H1 (cell line): Measurements from ENCODE around the gene PRAMEF20. TPM values are rescaled to one million over a fixed set of nuclear protein-coding genes. Genes with fewer than 3 reads are reported as not detected.

Experiments
- CTCF ChIA-PET: fragments of 300-600 bp; sonication (Branson Sonifier 250); formaldehyde crosslinking; loops from one replicate; lab custom pipeline; 2021; ENCODE audit not compliant: partially characterized antibody; lab: Charles Lee
- POLR2A ChIA-PET: fragments of 300-600 bp; sonication (Branson Sonifier 250); formaldehyde crosslinking; loops from one replicate; lab custom pipeline; 2021; ENCODE audit warnings: inconsistent platforms; ENCODE audit not compliant: partially characterized antibody; lab: Charles Lee
- DNase-seq, 2 experiments: peaks; one replicate each; pipeline versions ENCODE4 v3.0.0 to v3.0.0-alpha.2; 2010 to 2022; ENCODE audit warnings: low spot score in 2 of 2, low read depth in 1 of 2, mixed read lengths in 1 of 2
- FAIRE-seq: peaks from 2 replicates; lab custom pipeline; 2011; peaks lifted over from hg19 to GRCh38; lab: Jason Lieb, UNC
- H2AFZ ChIP-seq: 2 replicates; pipeline ENCODE4 v1.8.1; 2012; ENCODE audit warnings: low read length, inconsistent platforms
- H2AK5ac ChIP-seq: 2 replicates; pipeline ENCODE4 v1.6.1; 2013; ENCODE audit warnings: low read depth, low read length
- H2BK120ac ChIP-seq: replicated peaks from 2 replicates; pipeline ENCODE3; 2013; ENCODE audit warnings: low read depth, low read length, inconsistent platforms
- H2BK12ac ChIP-seq: 2 replicates; pipeline ENCODE4 v1.6.1; 2013; ENCODE audit warnings: low read depth, low read length
- H2BK15ac ChIP-seq: 2 replicates; pipeline ENCODE4 v1.6.1; 2013; ENCODE audit warnings: low read length
- H2BK20ac ChIP-seq: 2 replicates; pipeline ENCODE4 v1.6.1; 2013; ENCODE audit warnings: low read length
- H2BK5ac ChIP-seq: 2 replicates; pipeline ENCODE4 v1.6.1; 2013; ENCODE audit warnings: low read depth, low read length
- H3K14ac ChIP-seq: 2 replicates; pipeline ENCODE4 v1.6.1; 2013; ENCODE audit warnings: inconsistent platforms; ENCODE audit not compliant: insufficient read length
- H3K18ac ChIP-seq: 2 replicates; pipeline ENCODE4 v1.6.1; 2013; ENCODE audit warnings: low read length; ENCODE audit errors: extremely low read depth
- H3K23ac ChIP-seq: 2 replicates; pipeline ENCODE4 v1.6.1; 2013; ENCODE audit warnings: inconsistent platforms; ENCODE audit not compliant: insufficient read length
- H3K23me2 ChIP-seq: 2 replicates; pipeline ENCODE4 v1.6.1; 2013; ENCODE audit warnings: low read depth, low read length
- H3K27ac ChIP-seq: 2 replicates; pipeline ENCODE4 v1.6.1; 2011; ENCODE audit warnings: low read depth, low read length, inconsistent platforms
- H3K27me3 ChIP-seq, 4 experiments: replicated peaks in 1 of 4; 1 replicate in 1 of 4; 2 replicates in 3 of 4; pipeline versions ENCODE4 v1.6.1 to v1.8.1; 2011 to 2013; ENCODE audit warnings: low read length in 3 of 4, mild to moderate bottlenecking in 3 of 4, inconsistent platforms in 2 of 4, mixed read lengths in 2 of 4, moderate library complexity in 1 of 4; ENCODE audit not compliant: control insufficient read depth in 3 of 4, insufficient read depth in 3 of 4; ENCODE audit errors: extremely low read depth in 1 of 4
- H3K36me3 ChIP-seq, 4 experiments: 2 replicates each; pipeline versions ENCODE4 v1.6.1 to v1.8.1; 2011 to 2013; ENCODE audit warnings: mild to moderate bottlenecking in 4 of 4, low read length in 3 of 4, moderate library complexity in 2 of 4, control low read depth in 1 of 4, inconsistent platforms in 1 of 4; ENCODE audit not compliant: insufficient read depth in 4 of 4, control insufficient read depth in 2 of 4
- H3K4ac ChIP-seq: replicated peaks from 2 replicates; pipeline ENCODE3; 2013; ENCODE audit warnings: low read length, low read depth, mixed read lengths, inconsistent platforms; ENCODE audit not compliant: insufficient read length
- H3K4me1 ChIP-seq, 4 experiments: replicated peaks in 1 of 4; 1 replicate in 1 of 4; 2 replicates in 3 of 4; pipeline versions ENCODE4 v1.6.1 to v1.8.1; 2011 to 2013; ENCODE audit warnings: low read length in 3 of 4, inconsistent platforms in 2 of 4, mixed read lengths in 1 of 4; ENCODE audit not compliant: insufficient read depth in 4 of 4, control insufficient read depth in 3 of 4
- H3K4me2 ChIP-seq, 2 experiments: 2 replicates each; pipeline versions ENCODE4 v1.6.1 to v1.8.1; 2011 to 2013; ENCODE audit warnings: low read depth in 2 of 2, low read length in 2 of 2, control low read depth in 1 of 2, inconsistent platforms in 1 of 2, mild to moderate bottlenecking in 1 of 2; ENCODE audit not compliant: insufficient read depth in 1 of 2
- H3K4me3 ChIP-seq, 4 experiments: fragments of 200-600, 300-600 bp in 1 of 4; sonication (generic), shearing (Covaris generic), sonication (Bioruptor Twin) in 1 of 4; 2 replicates each; pipeline versions ENCODE4 v1.5.1 to v1.8.1; 2011 to 2016; ENCODE audit warnings: low read length in 4 of 4, low read depth in 3 of 4, control low read depth in 2 of 4, inconsistent platforms in 2 of 4, mild to moderate bottlenecking in 2 of 4, mixed read lengths in 1 of 4, moderate library complexity in 1 of 4; ENCODE audit not compliant: insufficient read depth in 2 of 4; ENCODE audit errors: extremely low read depth in 1 of 4
- H3K56ac ChIP-seq: replicated peaks from 2 replicates; pipeline ENCODE3; 2013; ENCODE audit warnings: low read depth, mild to moderate bottlenecking, mixed read lengths, low read length, inconsistent platforms; ENCODE audit not compliant: insufficient read length
- H3K79me1 ChIP-seq: 2 replicates; pipeline ENCODE4 v1.6.1; 2013; ENCODE audit warnings: low read depth, low read length, control low read depth
- H3K79me2 ChIP-seq, 2 experiments: 2 replicates each; pipeline versions ENCODE4 v1.6.1 to v1.8.1; 2012 to 2013; ENCODE audit warnings: low read length in 2 of 2, mild to moderate bottlenecking in 2 of 2, inconsistent platforms in 1 of 2; ENCODE audit not compliant: insufficient read depth in 2 of 2, control insufficient read depth in 1 of 2
- H3K9ac ChIP-seq, 4 experiments: replicated peaks in 1 of 4; 1 replicate in 1 of 4; 2 replicates in 3 of 4; pipeline versions ENCODE4 v1.6.1 to v1.8.1; 2011 to 2013; ENCODE audit warnings: low read depth in 3 of 4, low read length in 3 of 4, control low read depth in 2 of 4, mild to moderate bottlenecking in 2 of 4, moderate library complexity in 2 of 4, inconsistent platforms in 1 of 4; ENCODE audit errors: extremely low read depth in 1 of 4
- H3K9me3 ChIP-seq, 2 experiments: 2 replicates each; pipeline versions ENCODE4 v1.6.1 to v1.8.1; 2012 to 2013; ENCODE audit warnings: mild to moderate bottlenecking in 2 of 2, moderate library complexity in 2 of 2, control low read depth in 1 of 2, inconsistent platforms in 1 of 2, low read depth in 1 of 2, low read length in 1 of 2, mixed read lengths in 1 of 2; ENCODE audit not compliant: insufficient read depth in 2 of 2
- H4K20me1 ChIP-seq, 2 experiments: replicated peaks in 1 of 2; 2 replicates each; pipeline versions ENCODE3 to v1.8.1; 2011 to 2013; ENCODE audit warnings: inconsistent platforms in 2 of 2, low read length in 2 of 2, mild to moderate bottlenecking in 1 of 2; ENCODE audit not compliant: insufficient read depth in 2 of 2, control insufficient read depth in 1 of 2
- H4K5ac ChIP-seq: 2 replicates; pipeline ENCODE4 v1.6.1; 2013; ENCODE audit warnings: low read length, low read depth, mixed read lengths, inconsistent platforms; ENCODE audit not compliant: insufficient read length
- H4K8ac ChIP-seq: 2 replicates; pipeline ENCODE4 v1.8.0; 2013; ENCODE audit warnings: mild to moderate bottlenecking, moderate library complexity, low read length, inconsistent platforms; ENCODE audit not compliant: insufficient read depth; ENCODE audit errors: extremely low read depth
- H4K91ac ChIP-seq: replicated peaks from 2 replicates; pipeline ENCODE3; 2013; ENCODE audit warnings: low read length, mixed read lengths, inconsistent platforms; ENCODE audit not compliant: insufficient read length
- BACH1 ChIP-seq: IDR thresholded peaks from 2 replicates; pipeline ENCODE4 v1.6.1; 2012; ENCODE audit warnings: low read length, improper control_type of control experiment
- FOSL1 ChIP-seq: IDR thresholded peaks from 2 replicates; pipeline ENCODE4 v1.6.1; 2011; ENCODE audit warnings: mild to moderate bottlenecking, low read depth, low read length, moderate library complexity; ENCODE audit not compliant: insufficient read depth
- KDM1A ChIP-seq: fragments of 200-600, 300-600 bp; sonication (generic); IDR thresholded peaks from 2 replicates; pipeline ENCODE4 v1.7.1; 2016; ENCODE audit warnings: mild to moderate bottlenecking, low read length, borderline replicate concordance
- MAX ChIP-seq: IDR thresholded peaks from 2 replicates; pipeline ENCODE4 v1.6.1; 2012; ENCODE audit warnings: inconsistent platforms
- NANOG ChIP-seq: IDR thresholded peaks from 2 replicates; pipeline ENCODE4 v1.6.1; 2011; ENCODE audit warnings: low read length, low read depth, mild to moderate bottlenecking, inconsistent platforms; ENCODE audit not compliant: insufficient read depth, poor library complexity, severe bottlenecking
- RFX5 ChIP-seq: IDR thresholded peaks from 2 replicates; pipeline ENCODE4 v1.6.1; 2011; ENCODE audit warnings: low read depth, low read length, improper control_type of control experiment, borderline replicate concordance
- WGBS, 2 experiments: shearing (Covaris generic) in 1 of 2; methylation state at CpG; one replicate each; pipeline versions ENCODE4 v1.1.6 to v1.1.7; 2013 to 2015; ENCODE audit warnings: low lambda C conversion rate in 2 of 2, mixed read lengths in 2 of 2, inconsistent platforms in 1 of 2, low coverage in 1 of 2, missing lambda C conversion rate in 1 of 2; ENCODE audit not compliant: insufficient replicate concordance in 2 of 2, insufficient coverage in 1 of 2, insufficient read length in 1 of 2; ENCODE audit errors: extremely low coverage in 1 of 2, missing lambda C conversion rate in 1 of 2; 5-methylcytosine and 5-hydroxymethylcytosine counted together
- polyA plus RNA-seq, 7 experiments: library from polyadenylated mRNA; depleted of rRNA in 3 of 7; stranded (reverse) in 5 of 7; unstranded in 2 of 7; fragments of >200 nt in 5 of 7; fragments of 200-250 nt in 2 of 7; gene quantifications; 1 replicate in 5 of 7; 2 replicates in 1 of 7; 4 replicates in 1 of 7; pipeline versions ENCODE4 v1.2.1 to v1.2.3, GENCODE V29; 2011 to 2013; ENCODE audit warnings: missing spikeins in 2 of 7, mixed read lengths in 2 of 7
- total RNA-seq: library from RNA; stranded (reverse); fragmentation: NEBNext Ultra II Directional; extraction: Animal tissue kit (Norgen Biotek cat#: 25700); gene quantifications from 2 replicates; pipeline ENCODE4 v1.2.1, GENCODE V29; 2021

The PRAMEF20 gene
- total and polyA plus RNA-seq, 2 of the 8 experiments (the other 6 are each of a cell fraction or from before 2014, with no cell fraction given) = not detected

DNA sequence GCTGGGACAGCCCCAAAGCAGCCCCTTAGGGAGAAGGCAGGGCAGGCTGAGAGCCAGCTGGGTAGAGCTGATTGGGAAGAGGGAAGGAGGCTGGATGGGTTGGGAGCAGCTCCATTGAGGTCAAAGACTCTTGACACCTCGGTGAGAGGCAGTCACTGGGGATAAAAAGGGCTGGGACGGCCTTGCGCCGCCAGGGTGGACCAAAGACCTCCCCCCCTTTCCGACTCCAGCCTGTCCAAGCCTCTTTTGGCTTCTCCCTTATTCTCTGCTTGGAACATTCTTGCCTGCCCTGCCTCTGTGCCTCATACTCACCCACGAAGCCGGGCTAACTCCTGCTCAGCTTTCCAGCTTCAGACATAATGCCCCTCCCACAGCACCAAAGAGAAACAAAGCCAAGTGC lies 52.4 kb downstream of the PRAMEF20 start:
- ChIA-PET CTCF (interaction anchor here (1.3 kb wide), 1 partner anchor 16 kb away, joined by 5 read pairs; no protein-coding TSS in a partner anchor), POLR2A (no interaction called here)
- H3K9ac ChIP-seq = no peak overlapping the region

More for the DNA sequence above, 52.4 kb downstream of the PRAMEF20 start:
- peaks cover 49 to 91% of the 10 kb centered on the region in 2 experiments for H3K9me3 ChIP-seq
- H2BK12ac ChIP-seq = no peak overlapping the region
- no peak overlapping the region for H3K56ac ChIP-seq
- no peaks in the 10 kb centered on the region for H3K23me2 ChIP-seq
- H2BK5ac ChIP-seq = no peak overlapping the region
- H3K27ac ChIP-seq = no peak overlapping the region
- TF ChIP-seq RFX5 (no peak), MAX (no peak), KDM1A (no peak), BACH1 (no peak), NANOG (no peak), FOSL1 (no peak)
- no peak overlapping the region for H3K18ac ChIP-seq
- no peak overlapping the region for H3K14ac ChIP-seq
- FAIRE-seq (no peak), DNase-seq (no peak)
- H3K27me3 ChIP-seq = no peaks in the 10 kb centered on the region
- no peaks in the 10 kb centered on the region for H3K79me1 ChIP-seq
- H3K4me1 ChIP-seq = no peaks in the 10 kb centered on the region
- no peaks in the 10 kb centered on the region for H4K20me1 ChIP-seq
- H4K91ac ChIP-seq = no peak overlapping the region
- no peak overlapping the region for H3K4me2 ChIP-seq
- H2BK20ac ChIP-seq = no peak overlapping the region
- H3K4ac ChIP-seq = no peak overlapping the region
- no peaks in the 10 kb centered on the region for H3K36me3 ChIP-seq
- no peaks in the 10 kb centered on the region for H3K79me2 ChIP-seq
- no peak overlapping the region for H2BK120ac ChIP-seq
- 88% methylated on average over 7 of the region's 7 CpGs; no CpG with 5 or more reads in 1 of the 2 experiments for WGBS, 2 experiments
- H4K5ac ChIP-seq = no peak overlapping the region
- H3K23ac ChIP-seq = no peak overlapping the region
- H2AFZ ChIP-seq = no peak overlapping the region
- H4K8ac ChIP-seq = no peak overlapping the region
- no peak overlapping the region for H2BK15ac ChIP-seq
- H3K4me3 ChIP-seq = no peak overlapping the region
- no peak overlapping the region for H2AK5ac ChIP-seq
